Activated CD8-positive, alpha-beta T cell treated with anti-CD3 and anti-CD28 coated beads for 36 hours (primary cell): Measurements from ENCODE around the gene OAS2. TPM values are rescaled to one million over a fixed set of nuclear protein-coding genes. Genes with fewer than 3 reads are reported as not detected.

ENCODE experiments used
- ATAC-seq: fragments of 200-7000 bp; cut with Tn5 transposase; one replicate; pipeline ENCODE4 v1.10.0; 2021; ENCODE audit warnings: mild to moderate bottlenecking, moderate library complexity
- CTCF ChIA-PET: fragments of 350-600 bp; sonication (Branson Sonifier 250); formaldehyde crosslinking; loops from one replicate; lab custom pipeline; 2021; ENCODE audit warnings: antibody characterized with exemption; lab: Charles Lee
- POLR2A ChIA-PET: fragments of 350-600 bp; sonication (Branson Sonifier 250); formaldehyde crosslinking; loops from one replicate; lab custom pipeline; 2021; ENCODE audit warnings: antibody characterized with exemption; lab: Charles Lee
- DNase-seq: peaks from one replicate; pipeline ENCODE4 v3.0.0-alpha.2; 2020
- H3K27ac Mint-ChIP-seq: one replicate; pipeline ENCODE4 v1.8.0; 2021; ENCODE audit warnings: mild to moderate bottlenecking, mixed read lengths
- H3K27me3 Mint-ChIP-seq: one replicate; pipeline ENCODE4 v1.8.0; 2021; ENCODE audit warnings: mixed read lengths
- H3K36me3 Mint-ChIP-seq: one replicate; pipeline ENCODE4 v1.8.0; 2021; ENCODE audit warnings: low read depth, mixed read lengths
- H3K4me1 Mint-ChIP-seq: one replicate; pipeline ENCODE4 v1.8.0; 2021; ENCODE audit warnings: low read depth, mixed read lengths
- H3K4me3 Mint-ChIP-seq: one replicate; pipeline ENCODE4 v1.8.0; 2021; ENCODE audit warnings: mild to moderate bottlenecking, moderate library complexity, mixed read lengths
- H3K9me3 Mint-ChIP-seq: one replicate; pipeline ENCODE4 v1.8.0; 2021; ENCODE audit warnings: mixed read lengths
- CTCF ChIP-seq: fragments of 200-600 bp; IDR thresholded peaks from one replicate; pipeline ENCODE4 v1.8.0; 2022; ENCODE audit warnings: antibody characterized with exemption, mild to moderate bottlenecking
- intact Hi-C: fragments of 100-400 bp; cut with micrococcal nuclease; formaldehyde crosslinking; loops from one replicate; pipeline ENCODE4 v1.10.0; 2022
- total RNA-seq, 2 experiments: library from RNA; stranded (reverse); gene quantifications; one replicate each; pipeline ENCODE4 v1.2.3, GENCODE V29; 2021

Gene OAS2
- total RNA-seq, 2 experiments from 2014 or later: 95.7 to 104 TPM

- H3K27ac Mint-ChIP-seq: no peak overlapping the region
- H3K4me3 Mint-ChIP-seq: no peak overlapping the region
- CTCF ChIA-PET: no interaction called here
- H3K9me3 Mint-ChIP-seq: no peaks in the 10 kb centered on the region
- no peaks in the 10 kb centered on the region for H3K4me1 Mint-ChIP-seq
- ATAC-seq (no peak), DNase-seq (no peak)
- TF ChIP-seq CTCF: no peak
- POLR2A ChIA-PET: interaction anchor here (0.6 kb wide), 1 partner anchor 185 kb away, joined by 3 read pairs; no protein-coding TSS in a partner anchor
- peaks cover 77% of the 10 kb centered on the region for H3K36me3 Mint-ChIP-seq
- intact Hi-C loops: no loop called here
- H3K27me3 Mint-ChIP-seq: no peaks in the 10 kb centered on the region
Observed at GRCh38 chr12:112998987-112999767, 20.9 kb downstream of the OAS2 start.

- H3K9me3 Mint-ChIP-seq: no peaks in the 10 kb centered on the region
- H3K4me1 Mint-ChIP-seq: no peaks in the 10 kb centered on the region
- H3K4me3 Mint-ChIP-seq: no peak overlapping the region
- H3K27me3 Mint-ChIP-seq: no peaks in the 10 kb centered on the region
- ChIA-PET CTCF (no interaction called here), POLR2A (no interaction called here)
- ATAC-seq (no peak), DNase-seq (no peak)
- no peak for TF ChIP-seq CTCF
- H3K27ac Mint-ChIP-seq: no peak overlapping the region
- H3K36me3 Mint-ChIP-seq: peaks cover 77% of the 10 kb centered on the region
- intact Hi-C loops: no loop called here
Observed at GRCh38 chr12:113000433-113000832, 22.1 kb downstream of the OAS2 start.

- H3K4me1 Mint-ChIP-seq: no peaks in the 10 kb centered on the region
Observed at GRCh38 chr12:113002155-113002554, 23.8 kb downstream of the OAS2 start.

GRCh38 chr12:113002676-113003075, 24.4 kb downstream of the OAS2 start:
- no peak for DNase-seq
- H3K9me3 Mint-ChIP-seq: no peaks in the 10 kb centered on the region
- no peak for ATAC-seq
- no peak overlapping the region for H3K4me3 Mint-ChIP-seq
- peaks cover 70% of the 10 kb centered on the region for H3K36me3 Mint-ChIP-seq
- H3K27ac Mint-ChIP-seq: no peak overlapping the region
- intact Hi-C loops: no loop called here
- TF ChIP-seq CTCF: no peak
- ChIA-PET CTCF (no interaction called here), POLR2A (interaction anchor here (0.8 kb wide), 1 partner anchor 23 kb away, joined by 4 read pairs; no protein-coding TSS in a partner anchor)
- H3K4me1 Mint-ChIP-seq: no peaks in the 10 kb centered on the region
- no peaks in the 10 kb centered on the region for H3K27me3 Mint-ChIP-seq

More at GRCh38 chr12:113002155-113002554, 23.8 kb downstream of the OAS2 start:
- Mint-ChIP-seq H3K36me3 (peaks cover 73% of the 10 kb centered on the region), H3K27ac (no peak overlapping the region), H3K27me3 (no peaks in the 10 kb centered on the region), H3K4me3 (no peak overlapping the region), H3K9me3 (no peaks in the 10 kb centered on the region)
- ChIA-PET POLR2A (interaction anchor here (0.8 kb wide), 1 partner anchor 22 kb away, joined by 4 read pairs; no protein-coding TSS in a partner anchor), CTCF (interaction anchor here (1.4 kb wide), 1 partner anchor 10 kb away, joined by 7 read pairs; no protein-coding TSS in a partner anchor)
- DNase-seq (no peak), ATAC-seq (no peak)
- no peak for TF ChIP-seq CTCF
- intact Hi-C loops: no loop called here

- no peaks in the 10 kb centered on the region for H3K27me3 Mint-ChIP-seq
- H3K36me3 Mint-ChIP-seq: peaks cover 68% of the 10 kb centered on the region
- ATAC-seq (no peak), DNase-seq (no peak)
- no peaks in the 10 kb centered on the region for H3K9me3 Mint-ChIP-seq
- H3K4me1 Mint-ChIP-seq: no peaks in the 10 kb centered on the region
- POLR2A ChIA-PET: no interaction called here
- no peak overlapping the region for H3K4me3 Mint-ChIP-seq
- CTCF ChIA-PET: interaction anchor here (1.0 kb wide), 1 partner anchor 11 kb away, joined by 7 read pairs; no protein-coding TSS in a partner anchor
- no peak for TF ChIP-seq CTCF
- no peak overlapping the region for H3K27ac Mint-ChIP-seq
- intact Hi-C loops: no loop called here
Observed at GRCh38 chr12:113003636-113004035, 25.3 kb downstream of the OAS2 start.
